Calu3 (cell line): Measurements from ENCODE around the gene ASPHD1. TPM values are rescaled to one million over a fixed set of nuclear protein-coding genes. Genes with fewer than 3 reads are reported as not detected.

Experiments used
- BruUV-seq: library from RNA; stranded (reverse); fragments of 400-500 nt; replicated peaks from 2 replicates; lab custom pipeline; 2021; lab: Mats Ljungman, UMichigan
- CTCF ChIA-PET: fragments of 300-600 bp; sonication (Branson Sonifier 250); formaldehyde crosslinking; loops from one replicate; lab custom pipeline; 2022; ENCODE audit warnings: antibody characterized with exemption; lab: Charles Lee
- DNase-seq: peaks from one replicate; pipeline ENCODE4 v3.0.0; 2022
- H3K27ac Mint-ChIP-seq: one replicate; pipeline ENCODE4 v1.8.0; 2022; ENCODE audit warnings: mixed read lengths; ENCODE audit not compliant: unreplicated experiment
- H3K27me3 Mint-ChIP-seq: one replicate; pipeline ENCODE4 v1.8.0; 2022; ENCODE audit warnings: mixed read lengths; ENCODE audit not compliant: unreplicated experiment
- H3K36me3 Mint-ChIP-seq: one replicate; pipeline ENCODE4 v1.8.0; 2022; ENCODE audit warnings: mild to moderate bottlenecking, moderate library complexity, mixed read lengths; ENCODE audit not compliant: insufficient read depth, unreplicated experiment
- H3K4me1 Mint-ChIP-seq: one replicate; pipeline ENCODE4 v1.8.0; 2022; ENCODE audit warnings: mild to moderate bottlenecking, low read depth, mixed read lengths; ENCODE audit not compliant: unreplicated experiment
- H3K4me3 Mint-ChIP-seq: one replicate; pipeline ENCODE4 v1.8.0; 2022; ENCODE audit warnings: mild to moderate bottlenecking, low read depth, moderate library complexity, mixed read lengths; ENCODE audit not compliant: unreplicated experiment
- H3K9me3 Mint-ChIP-seq: one replicate; pipeline ENCODE4 v1.8.0; 2022; ENCODE audit warnings: low read depth, mixed read lengths; ENCODE audit not compliant: unreplicated experiment
- intact Hi-C: fragments of 100-400 bp; cut with micrococcal nuclease; formaldehyde crosslinking; loops from one replicate; pipeline ENCODE4 v1.10.0; 2022; ENCODE audit not compliant: unreplicated experiment
- total RNA-seq: library from RNA; stranded (reverse); gene quantifications from 2 replicates; pipeline ENCODE4 v1.2.3, GENCODE V29; 2022
- TF ChIP-seq, protein P1 (sequence below): fragments of 200-600 bp; IDR thresholded peaks from one replicate; pipeline ENCODE4 v1.8.0; 2022; ENCODE audit warnings: antibody characterized with exemption; ENCODE audit not compliant: unreplicated experiment

ASPHD1 gene
- total RNA-seq, 1 experiment from 2014 or later, result 54.1 TPM

DNA sequence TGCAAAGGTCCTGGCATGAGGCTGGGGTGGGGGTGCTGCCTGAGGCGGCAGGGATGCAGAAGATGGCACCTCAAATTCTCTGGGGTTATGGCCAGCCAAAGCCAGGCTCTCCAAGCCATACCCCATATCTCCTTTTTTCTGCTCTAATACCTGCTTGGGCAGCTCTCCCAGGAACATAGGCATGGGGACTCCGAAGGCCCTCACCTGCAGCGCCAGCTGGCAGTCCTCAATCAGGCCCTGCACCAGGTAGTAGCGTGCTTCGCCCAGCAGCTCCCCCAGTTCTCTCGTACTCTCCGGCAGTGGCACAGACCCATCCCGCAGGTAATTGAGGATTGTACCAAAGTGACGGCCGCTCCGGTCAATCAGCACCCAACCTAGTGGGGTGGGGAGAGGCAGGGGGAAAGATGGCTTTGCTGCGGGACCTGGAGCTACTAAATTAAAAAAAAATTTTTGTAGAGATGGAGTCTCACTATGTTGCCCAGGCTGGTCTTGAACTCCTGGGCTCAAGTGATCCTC is 22.8 kb downstream of the ASPHD1 start:
- H3K36me3 Mint-ChIP-seq, result peaks cover 58% of the 10 kb centered on the region
- H3K27me3 Mint-ChIP-seq, result no peaks in the 10 kb centered on the region
- H3K9me3 Mint-ChIP-seq, result no peaks in the 10 kb centered on the region
- no peak for DNase-seq
- TF ChIP-seq, protein P1, sequence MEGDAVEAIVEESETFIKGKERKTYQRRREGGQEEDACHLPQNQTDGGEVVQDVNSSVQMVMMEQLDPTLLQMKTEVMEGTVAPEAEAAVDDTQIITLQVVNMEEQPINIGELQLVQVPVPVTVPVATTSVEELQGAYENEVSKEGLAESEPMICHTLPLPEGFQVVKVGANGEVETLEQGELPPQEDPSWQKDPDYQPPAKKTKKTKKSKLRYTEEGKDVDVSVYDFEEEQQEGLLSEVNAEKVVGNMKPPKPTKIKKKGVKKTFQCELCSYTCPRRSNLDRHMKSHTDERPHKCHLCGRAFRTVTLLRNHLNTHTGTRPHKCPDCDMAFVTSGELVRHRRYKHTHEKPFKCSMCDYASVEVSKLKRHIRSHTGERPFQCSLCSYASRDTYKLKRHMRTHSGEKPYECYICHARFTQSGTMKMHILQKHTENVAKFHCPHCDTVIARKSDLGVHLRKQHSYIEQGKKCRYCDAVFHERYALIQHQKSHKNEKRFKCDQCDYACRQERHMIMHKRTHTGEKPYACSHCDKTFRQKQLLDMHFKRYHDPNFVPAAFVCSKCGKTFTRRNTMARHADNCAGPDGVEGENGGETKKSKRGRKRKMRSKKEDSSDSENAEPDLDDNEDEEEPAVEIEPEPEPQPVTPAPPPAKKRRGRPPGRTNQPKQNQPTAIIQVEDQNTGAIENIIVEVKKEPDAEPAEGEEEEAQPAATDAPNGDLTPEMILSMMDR, result no peak
- BruUV-seq, result TSS peak; percentile 0
- no peak overlapping the region for H3K4me3 Mint-ChIP-seq
- H3K27ac Mint-ChIP-seq, result no peak overlapping the region
- peaks cover 29% of the 10 kb centered on the region for H3K4me1 Mint-ChIP-seq
- CTCF ChIA-PET, result no interaction called here
- intact Hi-C loops, result loop anchor here (10.0 kb wide), 1 partner anchor 52 kb away; the partner anchor contains the start of gene TAOK2

DNA sequence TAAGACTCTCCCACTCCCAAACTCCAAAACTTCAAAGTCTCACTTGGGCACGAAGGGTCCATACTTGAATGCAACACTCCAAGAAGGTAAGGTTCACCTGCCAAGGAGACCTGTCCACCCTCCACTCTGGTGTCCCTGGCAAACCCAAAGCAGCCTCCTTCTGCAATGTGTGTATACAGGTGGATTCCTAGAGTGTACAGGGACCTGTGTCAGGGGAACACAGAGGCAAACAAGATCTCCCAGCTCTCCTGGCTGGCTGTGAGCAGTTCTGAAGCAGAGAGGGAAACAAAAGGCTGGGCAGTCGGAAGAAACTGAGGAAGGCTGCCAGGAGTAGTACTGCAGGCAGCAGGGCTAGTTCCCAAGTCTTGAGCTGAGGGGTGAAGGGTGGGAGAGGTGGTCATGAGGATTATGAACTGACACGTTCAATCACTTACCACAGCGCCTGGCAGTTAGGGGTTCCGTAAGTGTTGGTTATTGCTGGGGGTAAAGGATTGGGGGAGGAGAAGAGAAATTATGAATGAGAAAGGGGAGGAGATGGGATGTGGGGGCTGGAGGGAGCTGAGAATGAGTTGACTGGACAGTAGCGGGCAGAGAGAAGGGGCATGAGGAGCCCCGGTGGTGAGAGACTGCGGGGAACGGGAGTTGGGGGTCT is 24.9 kb downstream of the ASPHD1 start:
- Mint-ChIP-seq H3K4me3 (peak overlapping the region; percentile 89), H3K27ac (peak overlapping the region; percentile 69), H3K36me3 (peaks cover 52% of the 10 kb centered on the region), H3K4me1 (peaks cover 29% of the 10 kb centered on the region), H3K9me3 (no peaks in the 10 kb centered on the region), H3K27me3 (no peaks in the 10 kb centered on the region)
- TF ChIP-seq, protein P1, result no peak
- BruUV-seq, result no TSS peak
- intact Hi-C loops, result loop anchor here (10.0 kb wide), 1 partner anchor 50 kb away; the partner anchor contains the start of gene TAOK2
- no peak for DNase-seq
- CTCF ChIA-PET, result interaction anchor here (0.7 to 1.7 kb wide), 4 partner anchors 19 to 80 kb away, joined by 3 to 9 read pairs (median 4); partner anchors contain the start of genes ASPHD1 and SEZ6L2

DNA sequence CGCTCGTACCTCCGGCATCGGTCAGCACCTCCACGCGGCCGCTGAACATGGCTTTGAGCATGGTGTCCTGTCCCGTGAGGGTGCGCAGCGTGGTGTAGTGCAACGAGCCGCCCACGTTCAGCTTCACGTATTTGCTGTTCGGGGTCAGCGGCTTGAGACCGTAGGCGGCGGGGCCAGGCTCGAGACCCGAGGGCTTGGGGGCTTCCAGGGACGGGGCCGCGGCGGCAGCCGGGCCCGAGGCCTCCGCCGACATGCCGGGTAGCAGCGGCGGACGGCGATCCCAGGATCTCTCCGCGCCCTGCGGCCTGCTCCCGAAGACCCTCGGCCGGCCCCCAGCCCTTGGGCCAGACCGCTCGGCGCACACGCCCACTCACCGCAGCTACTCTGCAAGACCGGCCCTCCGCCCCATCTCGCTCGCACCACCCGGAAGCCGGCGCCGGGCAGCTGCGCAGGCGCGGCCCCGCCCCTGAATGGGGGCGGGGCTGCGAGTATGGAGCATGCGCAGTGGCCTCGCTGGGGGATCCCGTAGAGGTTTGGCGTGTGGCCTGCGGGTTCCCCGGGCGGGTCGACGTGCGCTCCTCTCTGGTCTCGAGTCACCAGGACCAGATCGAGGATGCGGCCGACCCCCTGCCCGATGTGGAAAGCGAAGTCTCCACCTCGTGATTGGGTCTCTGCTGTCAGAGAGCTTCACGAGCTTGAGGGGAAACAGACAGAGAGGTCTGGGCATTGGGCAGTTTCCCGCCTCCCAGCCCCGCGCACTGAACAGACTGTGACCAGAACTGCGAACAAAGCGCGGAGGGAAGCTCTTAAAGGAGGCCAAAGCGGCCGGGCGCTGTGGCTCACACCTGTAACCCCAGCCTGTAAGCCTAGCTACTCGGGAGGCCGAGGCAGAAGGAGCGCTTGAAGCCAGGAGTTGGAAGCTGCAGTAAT is 25.8 kb downstream of the ASPHD1 start, which contains the start of gene KCTD13:
Gene KCTD13 (minus strand): TSS at position 446 of the 930 bp plus-strand sequence. CDS start 193 bp downstream, at position 253.
- Mint-ChIP-seq H3K27ac (peak within 1 kb of the TSS; percentile 74), H3K4me3 (peak within 1 kb of the TSS; percentile 89), H3K9me3 (no peaks in the 10 kb centered on the region), H3K27me3 (no peaks in the 10 kb centered on the region), H3K36me3 (peaks cover 44% of the 10 kb centered on the region), H3K4me1 (peaks cover 29% of the 10 kb centered on the region)
- intact Hi-C loops, result loop anchor here (10.0 kb wide), 1 partner anchor 49 kb away; the partner anchor contains the start of gene TAOK2
- no TSS peak for BruUV-seq
- peak; percentile 94 for DNase-seq
- CTCF ChIA-PET, result interaction anchor here (0.6 to 1.8 kb wide), 11 partner anchors 9 to 1080 kb away, joined by 3 to 9 read pairs (median 5); partner anchors contain the start of genes ASPHD1, HIRIP3, SEZ6L2 and TMEM219
- TF ChIP-seq, protein P1, result no peak

- TF ChIP-seq, protein P1, result no peak
- intact Hi-C loops, result loop anchor here (10.0 kb wide), 1 partner anchor 48 kb away; the partner anchor contains the start of gene TAOK2
- Mint-ChIP-seq H3K4me3 (peak overlapping the region; percentile 89), H3K4me1 (peaks cover 29% of the 10 kb centered on the region), H3K9me3 (no peaks in the 10 kb centered on the region), H3K27me3 (no peaks in the 10 kb centered on the region), H3K27ac (peak overlapping the region; percentile 74), H3K36me3 (peaks cover 42% of the 10 kb centered on the region)
- CTCF ChIA-PET, result interaction anchor here (0.6 to 1.8 kb wide), 10 partner anchors 10 to 1081 kb away, joined by 3 to 9 read pairs (median 5); partner anchors contain the start of genes ASPHD1, HIRIP3, SEZ6L2 and TMEM219
- BruUV-seq, result TSS peak; percentile 67
- DNase-seq, result no peak
Observed at GRCh38 chr16:29926711-29927052, 26.4 kb downstream of the ASPHD1 start.
